Cerebellar nuclear complex (tissue), 1 donor: ENCODE data around the gene DTD2.
"Not testable (repeated sequence)": the region's sequence is repeated elsewhere in the genome, so short reads cannot be mapped to it uniquely, and the experiment has no call there.

Experiments
- DNase-seq, 2 experiments: peaks; one replicate each; lab custom pipeline; 2025; lab: John Stamatoyannopoulos, UW

The DTD2 gene

DNA sequence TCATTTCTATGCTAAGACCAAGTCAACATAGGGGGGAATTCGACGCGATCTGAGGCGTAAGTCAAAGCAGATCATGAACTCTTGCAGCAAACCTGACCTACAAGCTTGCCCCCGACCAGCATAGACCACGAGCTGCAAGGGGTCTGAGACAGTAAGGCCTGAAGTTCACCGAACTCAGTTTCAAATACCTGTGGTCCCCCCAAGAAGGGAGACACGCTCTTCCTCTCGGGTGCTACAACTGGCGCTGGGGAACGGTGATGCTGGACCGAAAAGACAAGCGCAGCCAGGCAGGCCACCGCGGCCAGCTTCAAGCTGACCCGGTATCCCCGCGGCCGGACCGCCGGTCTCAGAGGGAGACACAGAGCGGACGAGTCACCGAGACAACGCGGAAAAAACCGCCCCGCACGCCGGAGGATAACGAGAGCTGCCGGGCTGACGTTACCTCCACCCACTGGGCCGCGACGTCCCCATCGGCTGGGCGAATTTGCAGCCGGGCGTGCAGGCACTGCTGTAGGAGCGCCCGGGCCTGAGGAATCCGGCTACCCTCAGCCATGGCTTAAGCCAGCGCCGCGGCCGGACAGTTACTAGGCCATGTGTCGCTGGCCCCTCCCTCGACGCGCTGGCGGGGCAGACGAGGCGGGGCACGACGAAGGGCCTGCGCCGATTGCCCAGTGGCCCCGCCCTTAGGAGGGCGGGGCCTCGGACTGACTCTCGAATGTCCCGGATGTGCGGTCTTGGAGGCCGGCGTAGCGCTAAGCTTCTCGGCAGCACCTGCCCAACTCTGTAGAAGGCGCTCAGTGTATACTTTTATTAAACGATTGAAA, at the start of gene DTD2:
TSS of gene DTD2 (minus strand) at position 666 of the 824 bp plus-strand sequence. CDS start at position 553, 113 bp downstream.
- DNase-seq, result peak; percentile 56 to 90

DNA sequence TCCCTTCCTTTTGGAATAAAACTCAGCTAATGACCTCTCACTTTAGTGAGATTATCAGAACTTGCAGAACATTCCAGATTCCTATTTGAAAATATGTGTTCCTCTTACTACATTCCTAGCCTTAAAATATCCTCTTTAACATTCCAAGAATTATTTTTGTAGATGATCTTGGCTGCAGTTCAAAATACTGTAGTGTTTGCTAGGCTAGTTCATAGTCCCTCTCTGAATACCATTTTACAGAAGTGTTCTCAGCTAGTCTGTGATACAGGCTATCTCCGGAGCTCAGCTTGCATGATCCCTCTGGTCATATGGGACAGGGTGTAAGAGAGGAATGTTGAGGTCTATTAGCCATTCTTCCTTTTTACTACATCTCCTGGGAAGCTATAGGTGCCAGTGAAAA, 48.1 kb upstream of the DTD2 start:
- no peak for DNase-seq

DNA sequence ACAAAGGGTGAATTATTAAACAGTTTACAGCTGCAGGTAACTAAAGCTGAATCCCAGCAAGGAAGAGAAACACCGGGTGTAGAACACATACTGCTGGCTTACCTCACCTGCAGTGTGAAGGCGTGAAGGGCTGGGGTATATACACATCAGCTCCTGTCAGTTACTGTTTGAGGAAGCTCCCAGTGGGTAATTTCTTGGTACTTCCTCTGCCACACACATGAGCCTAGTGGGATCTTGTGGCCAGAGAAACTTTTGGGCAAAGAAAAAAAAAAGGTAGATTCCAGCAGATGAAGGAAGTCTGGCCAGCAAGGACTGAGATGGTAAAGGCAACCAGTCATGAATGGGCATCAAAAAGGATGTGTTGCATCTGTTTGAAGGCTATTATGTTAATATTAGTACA, 44.6 kb upstream of the DTD2 start:
- DNase-seq, result no peak

DNA sequence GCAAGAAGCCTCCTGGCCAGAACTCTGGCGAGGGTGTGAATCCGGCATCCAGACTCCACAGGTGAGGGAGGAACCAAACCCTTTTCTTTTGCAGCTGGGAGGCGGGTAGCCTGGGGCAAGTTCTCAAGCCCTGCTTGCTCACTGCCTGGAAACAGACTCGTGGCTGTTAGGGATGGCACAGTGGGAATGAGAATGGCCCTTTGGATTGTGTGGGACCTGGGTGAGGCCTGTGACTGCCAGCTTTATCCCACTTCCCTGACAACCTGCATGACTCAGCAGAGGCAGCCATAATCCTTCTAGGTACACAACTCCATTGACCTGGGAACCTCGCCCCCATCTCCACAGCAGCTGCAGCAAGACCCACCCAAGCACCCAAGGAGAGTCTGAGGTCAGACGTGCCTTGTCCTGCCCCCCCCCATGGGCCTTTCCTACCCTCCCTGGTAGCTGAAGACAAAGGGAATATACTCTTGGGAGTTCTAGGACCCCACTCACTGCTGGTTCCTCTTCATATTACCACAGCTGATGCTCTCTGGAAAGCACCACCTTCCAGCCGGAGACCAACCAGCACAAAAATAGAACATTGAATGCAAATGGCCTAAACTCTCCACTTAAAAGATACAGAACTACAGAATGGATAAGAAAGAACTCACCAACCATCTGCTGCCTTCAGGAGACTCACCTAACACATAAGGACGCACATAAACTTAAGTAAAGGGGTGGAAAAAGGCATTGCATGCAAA, 35.6 kb upstream of the DTD2 start:
- DNase-seq, result no peak

DNA sequence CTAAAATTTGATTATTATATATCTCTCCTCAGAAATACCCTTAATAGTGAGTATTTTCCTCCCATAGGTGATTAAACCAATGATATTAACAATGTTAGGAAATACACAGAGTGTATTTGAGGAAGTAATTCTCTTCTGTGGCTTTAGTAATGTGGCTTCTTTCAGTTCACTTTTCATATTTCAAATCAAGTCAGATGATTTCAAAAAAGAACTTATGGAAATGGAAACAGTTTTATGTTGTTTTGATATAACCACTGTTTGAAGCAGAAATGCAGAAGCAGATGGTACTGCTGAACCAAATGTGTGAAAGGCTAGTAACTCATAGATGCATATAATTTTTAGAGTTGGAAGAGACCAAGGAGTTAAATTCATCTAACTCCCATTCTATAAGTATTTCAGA, 32.4 kb upstream of the DTD2 start:
- DNase-seq, result no peak

DNA sequence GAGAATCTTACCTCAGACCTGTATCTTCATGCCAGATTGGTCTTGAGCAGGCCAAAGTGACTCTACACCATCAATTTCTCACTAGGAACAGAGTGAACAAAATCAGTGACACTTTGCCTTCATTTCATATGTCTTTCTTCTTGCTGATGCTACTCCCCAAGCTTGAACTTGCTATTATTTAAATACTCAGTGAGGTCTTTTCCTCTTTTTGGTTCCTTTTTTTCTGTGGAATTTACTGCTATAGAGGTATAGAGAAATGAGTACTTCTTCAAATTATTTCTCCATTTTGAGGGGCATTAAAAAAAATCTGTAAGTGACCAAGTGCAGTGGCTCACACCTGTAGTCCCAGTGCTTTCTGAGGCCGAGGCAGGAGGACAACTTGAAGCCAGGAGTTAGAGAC, 30.6 kb upstream of the DTD2 start, which contains the start of gene GPR33:
TSS of gene GPR33 (minus strand) at position 154 of the 400 bp plus-strand sequence. CDS start 4,074 bp downstream, outside the sequence.
- DNase-seq, result no peak

DNA sequence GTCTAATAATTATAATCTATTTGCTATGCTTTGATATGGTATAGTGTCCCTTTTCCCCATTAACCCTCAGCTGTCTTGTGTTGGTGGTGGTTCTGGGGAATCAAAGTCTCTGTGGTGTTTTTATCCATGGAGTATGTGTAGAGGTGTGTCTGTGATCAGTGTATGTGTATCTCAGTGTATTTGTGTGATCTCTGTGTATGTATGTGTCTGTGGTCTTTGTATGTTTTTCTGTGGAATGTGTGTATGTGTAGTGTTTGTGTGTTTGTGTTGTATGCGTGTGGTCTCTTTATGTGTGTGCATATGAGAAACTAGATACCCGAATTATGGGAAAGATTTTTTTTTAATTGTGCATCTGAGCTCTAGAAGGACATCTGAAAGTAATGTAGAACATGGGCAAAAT, 29.5 kb upstream of the DTD2 start:
- DNase-seq, result no peak

DNA sequence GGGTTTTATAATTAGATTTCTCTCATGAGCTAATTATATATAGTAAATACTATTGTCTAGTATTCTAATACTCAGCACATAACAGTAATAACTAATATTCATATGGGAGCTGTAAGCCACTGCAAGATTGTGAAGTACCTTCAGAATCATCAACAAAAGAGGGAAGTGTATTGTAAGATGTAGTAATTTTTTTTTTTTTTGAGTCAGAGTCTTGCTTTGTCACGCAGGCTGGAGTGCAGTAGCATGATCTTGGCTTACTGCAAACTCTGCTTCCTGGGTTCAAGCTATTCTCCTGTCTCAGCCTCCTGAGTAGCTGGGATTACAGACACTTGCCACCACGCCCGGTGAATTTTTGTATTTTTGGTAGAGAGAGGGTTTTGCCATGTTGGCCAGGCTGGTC, 27.4 kb upstream of the DTD2 start:
- DNase-seq, result no peak

DNA sequence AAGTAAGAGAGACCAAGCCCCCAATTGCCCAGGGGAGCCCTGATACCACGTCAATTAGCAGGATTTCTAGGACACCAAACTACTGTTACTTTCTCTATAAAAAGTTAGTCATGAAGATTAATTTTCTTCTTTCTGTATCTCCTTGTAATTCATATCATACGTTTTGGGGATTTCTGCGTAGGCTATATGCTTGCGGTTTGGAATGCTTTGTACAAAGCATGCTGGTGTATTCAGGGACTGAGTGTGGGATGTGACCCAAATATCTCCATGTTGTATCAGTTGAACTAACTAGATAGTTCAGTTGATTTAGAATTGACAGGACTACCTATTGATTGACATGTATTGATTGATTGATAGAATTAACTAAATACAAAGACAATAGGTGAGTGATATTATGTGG, 22.9 kb upstream of the DTD2 start:
- no peak for DNase-seq

DNA sequence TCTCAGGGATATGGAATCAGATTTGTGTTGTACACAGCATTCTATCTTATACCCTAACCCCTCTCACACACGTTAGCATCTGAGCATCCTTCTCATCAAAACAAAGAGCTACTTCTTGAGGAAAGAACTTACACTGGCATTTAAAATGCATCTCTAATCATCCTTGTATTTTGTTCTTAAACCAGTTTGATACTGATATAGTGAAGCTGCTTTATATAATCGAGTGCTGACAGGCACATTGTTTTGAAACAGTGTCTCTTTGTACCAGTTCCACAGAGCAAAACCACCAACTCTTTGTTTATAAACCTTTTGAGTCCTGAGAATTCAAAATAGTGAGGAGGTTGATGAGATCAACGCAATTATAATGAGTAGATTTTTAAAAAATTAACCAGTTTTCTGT, 21.7 kb upstream of the DTD2 start:
- DNase-seq, result no peak

DNA sequence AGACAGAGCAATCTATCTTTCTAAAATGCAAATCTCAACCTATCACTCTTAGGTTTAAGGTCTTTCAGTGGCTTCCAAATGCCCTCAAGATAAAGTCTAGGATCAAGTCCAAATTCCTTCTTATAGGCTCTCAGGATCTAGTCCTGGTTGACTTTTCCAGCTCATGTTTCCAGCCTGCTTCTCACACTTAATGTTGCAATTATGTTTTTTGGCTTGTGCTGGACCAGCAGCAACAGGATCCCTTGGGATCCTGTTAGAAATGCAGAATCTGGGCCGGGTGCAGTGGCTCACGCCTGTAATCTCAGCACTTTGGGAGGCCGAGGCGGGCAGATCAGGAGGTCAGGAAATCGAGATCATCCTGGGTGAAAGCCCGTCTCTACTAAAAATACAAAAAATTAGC, 19.9 kb upstream of the DTD2 start:
- no peak for DNase-seq

DNA sequence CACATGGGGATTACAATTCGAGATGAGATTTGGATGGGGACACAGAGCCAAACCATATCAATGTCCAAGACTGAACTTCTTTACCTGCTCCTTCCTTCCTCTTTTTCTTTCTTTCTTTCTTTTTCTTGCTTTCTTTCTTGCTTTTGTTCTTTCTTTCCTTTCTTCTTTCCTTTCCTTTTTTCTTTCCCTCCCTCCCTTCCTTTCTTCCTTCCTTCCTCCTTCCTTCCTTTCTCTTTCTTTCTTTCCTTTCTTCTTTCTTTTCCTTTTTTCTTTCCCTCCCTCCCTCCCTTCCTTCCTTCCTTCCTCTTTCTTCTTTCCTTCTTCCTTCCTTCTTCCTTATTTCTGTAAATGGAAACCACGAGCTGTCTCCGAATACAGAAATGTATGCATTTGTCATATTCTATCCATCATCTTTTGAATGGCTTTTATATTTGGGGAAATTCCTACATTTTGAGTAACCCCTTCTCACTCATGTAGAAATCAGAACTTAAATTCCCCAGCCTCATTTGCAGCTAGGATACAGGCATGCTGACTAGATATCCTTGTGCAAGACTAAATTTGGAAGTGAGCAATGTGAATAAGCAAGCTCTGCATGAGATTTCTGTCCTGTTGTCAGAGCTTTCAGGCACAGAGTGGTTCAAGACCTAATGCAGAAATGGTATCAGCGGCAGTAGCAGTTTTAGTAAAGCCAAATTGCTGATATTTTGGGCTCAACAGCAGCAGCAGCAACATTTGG, 19.0 kb upstream of the DTD2 start:
- DNase-seq, result no peak

DNA sequence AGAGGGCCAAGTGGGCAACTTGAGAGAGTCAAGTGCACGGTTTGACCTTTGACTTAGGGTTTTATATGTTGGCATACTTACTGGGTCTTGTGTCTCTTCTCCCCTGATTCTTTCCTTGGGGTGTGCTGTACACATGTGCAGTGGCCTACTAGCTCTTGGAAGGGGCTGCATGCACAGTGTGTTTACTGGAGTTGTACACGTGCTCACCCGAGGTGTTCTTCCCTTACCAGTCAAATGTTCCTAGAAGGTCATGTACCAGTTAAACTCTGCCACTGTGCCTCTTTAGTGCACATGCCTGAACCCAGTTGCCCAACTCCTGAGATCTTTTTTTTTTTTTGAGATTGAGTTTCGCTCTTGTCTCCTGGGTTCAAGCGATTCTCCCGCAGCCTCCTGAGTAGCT, 9.2 kb upstream of the DTD2 start:
- DNase-seq, result no peak

DNA sequence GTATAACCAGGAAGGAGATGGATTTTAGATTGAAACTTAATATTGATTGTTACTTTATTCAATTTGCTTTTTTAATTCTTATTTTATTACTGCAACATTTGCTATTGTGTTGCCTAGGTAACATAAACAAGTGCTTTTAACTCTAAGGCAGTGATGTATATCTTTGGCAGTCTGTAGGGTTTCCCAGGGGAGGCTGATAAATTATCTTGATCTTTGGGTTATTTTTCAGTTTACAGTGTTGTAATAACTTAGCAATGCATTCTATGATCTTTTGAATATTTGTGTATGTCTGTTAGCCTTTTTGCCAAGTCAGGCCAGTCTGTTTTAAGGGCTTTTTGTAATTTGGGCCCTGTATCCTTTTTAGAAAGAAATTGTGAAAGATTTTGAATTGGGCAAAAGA, 7.8 kb upstream of the DTD2 start:
- DNase-seq, result no peak

DNA sequence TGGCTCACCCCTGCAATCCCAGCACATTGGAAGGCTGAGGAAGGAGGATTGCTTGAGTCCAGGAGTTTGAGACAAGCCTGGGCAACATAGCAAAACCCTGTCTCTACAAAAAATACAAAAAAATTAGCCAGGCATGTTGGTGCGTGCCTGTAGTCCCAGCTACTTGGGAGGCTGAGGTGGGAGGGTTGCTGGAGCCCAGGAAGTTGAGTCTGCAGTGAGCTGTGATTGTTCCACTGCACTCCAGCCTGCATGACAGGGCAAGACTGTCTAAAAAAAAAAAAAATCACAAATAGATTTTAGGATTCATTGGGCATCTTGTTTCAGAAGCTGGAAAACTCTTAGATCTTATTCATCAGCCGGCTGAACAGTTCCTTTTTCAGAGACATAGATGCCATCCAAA, 5.1 kb upstream of the DTD2 start:
- not testable (repeated sequence) for DNase-seq

DNA sequence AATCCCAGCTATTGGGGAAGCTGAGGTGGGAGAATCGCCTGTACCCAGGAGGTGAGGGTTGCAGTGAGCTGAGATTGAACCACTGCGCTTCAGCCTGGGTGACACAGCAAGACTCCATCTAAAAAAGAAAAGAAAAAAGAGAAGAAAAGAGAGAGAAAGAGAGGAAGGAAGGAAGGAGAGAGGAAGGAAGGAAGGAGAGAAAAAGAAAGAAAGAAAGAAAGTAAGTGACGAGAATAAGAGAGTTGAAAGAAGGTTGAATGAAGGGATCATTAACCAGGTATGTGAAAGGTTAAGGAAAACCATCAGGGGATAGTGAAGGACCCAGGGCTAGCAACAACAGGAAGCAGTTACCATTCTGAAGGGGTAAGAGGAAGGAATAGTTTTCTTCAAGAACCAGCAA, 4.2 kb upstream of the DTD2 start:
- DNase-seq, result no peak

DNA sequence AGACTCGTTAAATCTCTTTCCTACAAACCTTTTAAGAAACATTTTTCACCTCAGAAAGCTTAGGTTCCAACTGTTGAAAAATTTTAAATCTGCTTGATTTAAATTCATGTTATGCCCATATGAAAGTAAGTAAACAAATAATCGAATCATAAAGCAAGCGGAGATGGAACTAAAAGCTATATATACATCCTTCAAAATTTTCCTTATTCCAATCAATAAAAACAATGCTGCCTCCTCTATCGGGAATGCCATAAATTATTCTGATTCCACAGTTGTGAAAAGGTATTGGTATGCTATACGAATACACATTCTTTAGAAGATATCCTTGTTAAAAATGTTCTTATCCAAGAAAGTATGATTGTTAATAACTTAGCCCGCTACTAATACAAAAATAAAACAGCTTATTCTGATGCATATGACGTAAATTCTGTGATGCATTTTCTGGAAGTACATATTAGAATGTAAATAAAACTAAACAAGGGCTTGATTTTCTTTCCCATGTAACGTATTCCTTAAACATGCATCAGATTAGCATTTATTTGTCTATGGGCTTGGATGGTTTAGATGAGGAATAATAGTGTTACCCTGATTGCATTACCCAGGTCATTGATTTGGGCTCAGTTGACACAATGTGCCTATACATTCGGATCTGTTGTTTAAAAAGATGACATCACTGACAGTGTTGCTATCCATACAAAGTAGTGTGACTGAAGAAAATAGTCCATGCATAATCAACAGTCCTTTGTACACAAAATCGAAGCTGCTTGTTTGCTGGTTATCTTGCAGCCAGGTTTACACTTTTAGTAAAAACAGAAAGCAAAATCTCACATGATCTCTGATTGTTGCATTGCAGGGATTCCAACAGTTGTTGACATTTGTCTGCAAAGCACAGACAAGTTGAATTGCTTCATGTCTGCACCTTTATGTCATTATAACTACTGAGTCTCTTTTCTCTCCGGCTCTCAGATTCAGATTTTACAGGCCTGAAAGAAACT, 656 bp upstream of the DTD2 start:
- no peak for DNase-seq

DNA sequence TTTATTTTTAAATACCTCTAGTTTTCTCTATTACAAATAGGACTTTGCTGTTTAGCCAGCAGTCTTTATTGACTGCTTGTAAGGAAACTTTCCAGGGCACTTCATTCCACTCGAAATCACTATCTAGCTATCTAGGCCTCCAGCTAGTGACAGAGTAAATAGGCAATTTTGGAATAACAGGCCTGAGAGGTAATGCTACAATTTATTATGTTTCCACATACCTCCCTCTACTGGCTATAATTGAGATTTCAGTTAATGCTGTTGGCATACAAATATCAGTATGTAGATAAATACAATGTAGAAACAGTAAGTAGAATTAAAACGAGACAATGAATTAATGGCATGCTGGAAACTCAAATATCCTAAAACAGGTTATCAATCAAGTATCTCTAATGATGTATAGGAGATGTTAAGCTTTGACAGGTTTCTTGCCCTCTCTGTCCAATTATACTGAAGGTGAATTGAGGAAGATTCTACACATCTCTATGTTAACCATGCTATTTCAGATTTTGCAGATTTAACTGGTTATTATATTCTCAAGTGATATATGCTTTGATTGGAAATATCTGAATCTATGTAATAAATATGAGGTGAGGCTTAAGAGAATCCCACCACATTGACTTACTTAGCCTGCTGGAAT, 7.2 kb downstream of the DTD2 start:
- no peak for DNase-seq

DNA sequence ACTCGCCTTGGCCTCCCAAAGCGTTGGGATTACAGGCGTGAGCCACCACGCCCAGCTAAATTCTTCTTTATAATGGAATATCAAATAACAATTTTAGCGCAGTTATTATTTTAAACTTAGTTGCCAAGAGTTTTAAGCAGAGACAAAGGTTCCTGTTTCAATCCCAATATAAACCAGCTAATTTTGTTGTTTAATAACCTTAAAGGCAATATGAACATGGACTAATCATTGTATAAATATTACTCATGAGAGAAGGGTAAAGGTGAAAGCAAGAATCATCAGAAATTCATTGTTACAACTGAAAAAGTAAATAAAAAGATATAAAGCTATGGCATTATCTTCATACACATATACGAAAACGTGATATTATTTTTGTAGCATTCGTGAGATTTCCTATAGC, 8.2 kb downstream of the DTD2 start:
- DNase-seq, result no peak

DNA sequence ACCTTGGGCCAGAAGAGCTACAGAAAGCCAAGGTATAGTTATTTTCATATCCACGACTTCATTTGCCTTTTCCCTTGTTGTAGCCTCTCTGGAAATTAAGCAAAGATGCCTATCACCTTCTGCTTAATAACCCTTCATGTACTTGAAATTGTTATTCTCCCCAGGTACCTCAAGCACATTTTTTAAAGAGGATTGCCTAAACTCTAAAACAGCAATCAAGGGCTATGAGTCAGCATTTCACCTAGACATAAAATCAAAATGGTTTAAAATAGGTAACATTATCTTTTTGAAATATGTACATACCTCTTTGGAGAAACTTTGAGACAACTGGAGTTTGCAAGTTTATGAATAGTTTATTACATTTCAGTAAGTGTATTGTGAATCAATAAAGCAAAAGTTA, 11.6 kb downstream of the DTD2 start:
- no peak for DNase-seq

DNA sequence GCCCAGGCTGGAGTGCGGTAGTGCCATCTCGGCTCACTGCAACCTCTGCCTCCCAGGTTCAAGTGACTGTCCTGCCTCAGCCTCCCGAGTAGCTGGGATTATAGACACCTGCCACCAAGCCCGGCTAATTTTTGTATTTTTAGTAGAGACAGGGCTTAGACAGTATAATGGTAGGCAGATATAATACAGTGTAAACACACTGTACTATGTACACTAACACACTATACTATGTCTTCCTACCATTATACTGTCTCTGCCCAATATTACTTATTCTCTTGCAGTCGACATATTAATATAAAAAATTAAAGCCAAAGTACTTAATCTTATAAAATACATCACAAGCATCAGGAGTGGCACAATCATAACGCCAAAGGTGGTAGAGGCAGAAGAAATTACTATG, 15.0 kb downstream of the DTD2 start:
- DNase-seq, result no peak
